Measurements from ENCODE around the gene ABTB1.

The ABTB1 gene

DNA sequence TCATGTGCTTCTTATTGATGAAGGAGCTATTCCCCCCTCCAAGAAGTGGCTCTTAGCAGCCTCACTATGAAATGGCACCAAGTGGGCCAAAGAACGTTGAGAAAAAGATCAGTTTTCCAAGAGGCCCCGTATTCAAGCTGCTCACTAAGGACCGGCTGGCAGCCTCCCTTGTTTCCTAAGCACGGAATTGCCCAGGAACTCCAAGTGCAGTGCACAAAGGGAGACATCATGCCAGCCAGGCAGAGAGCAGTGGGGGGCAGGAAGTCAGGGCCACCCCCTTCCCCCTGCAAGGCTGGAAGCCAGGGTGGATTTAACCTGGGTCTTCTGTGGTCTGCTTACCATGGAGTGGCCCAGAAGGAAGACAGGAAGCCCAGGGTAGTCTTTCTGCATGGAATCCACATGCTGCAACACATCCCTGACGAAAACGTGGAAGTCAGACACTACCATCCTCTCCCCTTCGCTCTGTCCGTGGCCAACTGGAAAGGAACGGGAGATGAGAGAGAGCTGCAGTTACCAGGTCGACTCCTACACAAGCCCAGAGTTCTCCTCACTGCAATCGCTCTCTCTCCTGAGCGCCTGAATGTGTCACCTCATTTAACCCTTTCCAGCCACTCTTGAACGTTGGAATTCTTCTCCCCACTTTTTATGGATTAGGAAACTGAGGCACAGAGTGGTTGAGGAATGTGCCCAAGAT lies 49.5 kb downstream of the ABTB1 start:
- no peak for DNase-seq

DNA sequence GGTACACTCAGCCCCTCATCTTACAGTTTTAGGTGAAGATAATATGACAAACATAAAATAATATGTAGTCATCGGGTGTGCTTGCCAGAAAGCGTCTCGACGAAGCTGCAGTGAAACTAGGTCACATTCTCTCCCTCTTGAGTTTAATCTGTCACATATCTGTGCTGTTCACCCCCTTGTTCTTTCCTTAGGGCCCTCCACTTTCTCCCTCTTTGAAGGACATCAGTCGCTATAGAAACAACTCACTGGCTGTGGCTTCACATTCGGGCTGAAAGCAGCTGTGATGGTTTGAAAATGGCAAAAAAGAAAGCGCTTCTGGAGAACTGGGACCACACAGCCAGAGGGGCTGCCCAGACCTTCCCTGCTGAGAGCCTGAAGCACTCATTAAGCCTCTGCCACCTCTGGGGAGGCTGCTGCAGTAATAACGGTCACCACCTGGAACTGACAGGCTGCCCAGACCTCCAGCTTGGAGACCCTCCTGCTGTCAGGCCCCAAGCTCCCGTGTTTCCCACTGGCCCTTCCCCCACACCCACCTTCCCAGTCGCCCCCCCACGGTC lies 50.3 kb downstream of the ABTB1 start:
- no peak for DNase-seq

DNA sequence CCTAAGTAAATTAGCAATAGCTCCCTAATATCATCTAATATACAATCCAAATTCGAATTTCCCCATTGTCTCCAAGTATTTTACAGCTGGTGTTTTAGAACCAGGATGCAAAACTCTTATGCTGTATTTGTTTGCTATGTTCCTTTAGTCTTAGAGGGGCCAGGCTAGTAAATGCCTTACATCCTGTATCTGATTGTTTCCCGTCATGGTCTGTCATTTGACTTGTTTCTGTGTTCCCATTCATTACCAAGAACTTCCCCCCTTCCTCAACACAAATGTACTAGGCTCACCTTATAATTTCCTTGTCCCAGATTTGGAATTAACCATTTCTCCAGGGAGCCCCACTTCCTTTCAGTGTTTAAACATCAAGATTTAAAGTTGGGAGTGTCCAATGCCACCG lies 54.1 kb downstream of the ABTB1 start:
- DNase-seq: no peak

DNA sequence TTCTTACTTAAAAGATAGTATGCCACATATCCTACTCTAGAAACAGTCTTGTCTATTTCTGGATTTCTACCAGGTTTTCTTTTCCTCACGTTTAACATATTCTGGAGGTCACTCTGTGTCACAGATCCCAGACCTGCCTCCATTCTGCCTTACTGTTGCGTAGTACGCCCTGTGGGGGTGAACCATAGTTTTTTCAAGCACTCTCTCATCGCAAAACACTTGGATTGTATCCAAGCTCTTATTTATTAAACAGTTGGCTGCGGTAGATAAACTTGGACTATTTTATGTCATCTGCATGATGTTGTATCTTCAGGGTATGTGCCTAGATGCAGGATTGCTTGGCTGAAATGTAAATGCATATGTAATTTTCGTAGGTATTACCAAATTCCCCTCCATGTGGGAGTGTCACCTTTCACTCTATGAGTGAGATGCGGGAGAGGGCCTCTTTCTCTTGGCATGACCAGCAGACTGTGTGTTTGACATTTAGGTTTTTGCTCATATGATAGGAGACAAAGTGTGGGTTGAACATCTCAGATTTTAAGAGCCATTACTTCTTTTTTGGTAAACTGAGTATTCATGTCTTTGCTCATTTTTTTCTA lies 55.8 kb downstream of the ABTB1 start:
- no peak for DNase-seq

DNA sequence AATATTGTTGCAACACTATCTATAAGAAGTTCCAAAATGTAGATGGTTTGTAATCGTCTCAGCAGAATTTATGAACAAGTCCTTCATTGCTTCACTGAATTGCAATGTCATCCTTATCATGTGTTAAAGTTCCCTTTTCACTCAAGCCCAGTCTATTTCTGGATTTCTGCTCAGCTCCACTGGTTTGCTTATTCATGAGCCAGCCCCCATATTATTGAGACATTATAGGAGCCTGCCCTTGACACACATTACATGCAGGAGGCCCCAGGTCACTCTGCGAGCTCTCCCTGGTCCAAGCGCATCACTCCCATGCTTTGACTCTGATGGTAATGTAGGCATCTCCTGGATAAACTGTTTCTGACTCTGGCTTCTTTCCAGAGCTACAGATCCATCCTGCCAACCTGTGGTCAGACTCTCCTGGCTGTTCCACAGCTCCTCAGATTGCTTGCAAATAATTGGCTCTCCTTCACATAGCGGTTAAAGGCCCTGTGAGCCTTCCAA lies 56.9 kb downstream of the ABTB1 start:
- DNase-seq: no peak

DNA sequence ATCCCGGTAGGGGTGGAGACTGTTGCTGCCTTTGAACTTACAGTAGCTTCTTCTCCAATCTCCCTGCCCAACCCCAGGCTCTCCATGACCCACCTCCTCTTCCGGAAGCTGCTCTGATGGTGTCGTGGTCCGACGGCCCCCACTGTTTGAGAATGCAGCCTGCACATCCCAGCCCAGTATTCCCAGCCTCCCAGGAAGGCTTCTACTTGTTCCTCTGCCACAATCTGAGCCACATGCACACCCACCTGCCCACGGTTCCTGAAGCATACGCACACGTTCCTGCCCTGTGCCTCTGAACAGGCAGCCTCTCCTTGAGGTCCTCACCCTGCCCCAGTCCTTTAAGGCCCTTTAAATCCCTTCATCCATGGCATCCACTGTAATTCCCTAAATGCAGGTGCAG lies 57.4 kb downstream of the ABTB1 start:
- DNase-seq: no peak

All from T1000 (cell line).